Testis (tissue), 2 donors: ENCODE measurements around the gene LAPTM4A.

ENCODE experiments used
- POLR2A ChIP-seq: fragments of 450-650 bp; IDR thresholded peaks from one replicate; pipeline ENCODE4 v1.6.1; 2017; ENCODE audit warnings: antibody characterized with exemption, mild to moderate bottlenecking, moderate library complexity
- TF ChIP-seq, protein P1 (sequence below), 3 experiments: fragments of 450-650 bp in 2 of 3; fragments of 200-600 bp in 1 of 3; sonication (generic) in 1 of 3; IDR thresholded peaks; one replicate each; pipeline ENCODE4 v1.5.1; 2016 to 2019; ENCODE audit warnings: antibody characterized with exemption in 3 of 3, mild to moderate bottlenecking in 2 of 3, moderate library complexity in 1 of 3

DNA sequence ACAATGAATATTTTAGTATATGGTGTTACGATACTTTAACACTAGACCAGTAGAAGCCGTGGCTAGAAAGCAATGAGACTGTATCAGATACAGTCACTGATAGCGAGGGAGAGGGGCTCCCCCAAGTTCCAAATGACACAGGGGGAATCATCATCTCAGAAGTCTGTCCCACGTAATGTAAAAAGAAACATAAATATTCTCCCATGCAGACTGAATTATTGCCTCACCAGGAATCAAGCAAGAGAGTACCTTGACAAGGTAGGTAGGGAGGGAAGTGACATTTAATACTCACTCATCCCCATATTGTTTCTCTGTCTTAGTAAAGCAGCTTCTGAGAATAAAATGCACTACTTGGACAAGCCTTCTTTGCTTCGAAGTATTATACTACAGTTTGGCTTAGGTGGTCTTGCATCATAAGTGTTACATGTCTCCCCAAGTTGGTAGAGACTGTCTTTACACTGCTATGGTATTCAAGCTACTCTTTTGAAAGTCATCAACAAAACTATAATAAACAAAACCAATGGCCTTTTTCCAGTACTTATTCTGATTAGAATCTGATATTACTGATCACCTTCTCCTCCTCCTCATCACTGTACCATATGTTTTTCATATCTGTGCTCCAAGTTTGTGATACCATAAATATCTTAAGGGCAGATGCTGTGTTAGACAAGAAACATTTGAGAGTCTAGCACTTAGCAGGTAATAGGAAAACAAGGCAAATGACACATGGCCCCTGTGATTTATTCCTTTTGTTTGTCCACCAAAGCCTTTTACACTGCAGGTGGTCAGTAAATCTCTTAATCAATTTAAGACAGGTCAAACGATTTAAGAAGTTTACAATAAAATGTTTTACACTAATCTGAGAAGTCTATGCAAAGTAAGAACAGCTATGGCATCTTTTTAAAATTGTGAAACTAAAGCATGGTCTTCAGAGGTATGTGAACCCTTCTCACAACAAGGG is 2.7 kb downstream of the LAPTM4A start:
- TF ChIP-seq, protein P1, sequence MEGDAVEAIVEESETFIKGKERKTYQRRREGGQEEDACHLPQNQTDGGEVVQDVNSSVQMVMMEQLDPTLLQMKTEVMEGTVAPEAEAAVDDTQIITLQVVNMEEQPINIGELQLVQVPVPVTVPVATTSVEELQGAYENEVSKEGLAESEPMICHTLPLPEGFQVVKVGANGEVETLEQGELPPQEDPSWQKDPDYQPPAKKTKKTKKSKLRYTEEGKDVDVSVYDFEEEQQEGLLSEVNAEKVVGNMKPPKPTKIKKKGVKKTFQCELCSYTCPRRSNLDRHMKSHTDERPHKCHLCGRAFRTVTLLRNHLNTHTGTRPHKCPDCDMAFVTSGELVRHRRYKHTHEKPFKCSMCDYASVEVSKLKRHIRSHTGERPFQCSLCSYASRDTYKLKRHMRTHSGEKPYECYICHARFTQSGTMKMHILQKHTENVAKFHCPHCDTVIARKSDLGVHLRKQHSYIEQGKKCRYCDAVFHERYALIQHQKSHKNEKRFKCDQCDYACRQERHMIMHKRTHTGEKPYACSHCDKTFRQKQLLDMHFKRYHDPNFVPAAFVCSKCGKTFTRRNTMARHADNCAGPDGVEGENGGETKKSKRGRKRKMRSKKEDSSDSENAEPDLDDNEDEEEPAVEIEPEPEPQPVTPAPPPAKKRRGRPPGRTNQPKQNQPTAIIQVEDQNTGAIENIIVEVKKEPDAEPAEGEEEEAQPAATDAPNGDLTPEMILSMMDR (IDR thresholded peaks at IDR 0.05), result no peak
- no peak for TF ChIP-seq POLR2A
